HCT116 (cell line): Measurements from ENCODE around the gene GFOD1. TPM values are rescaled to one million over a fixed set of nuclear protein-coding genes. Genes with fewer than 3 reads are reported as not detected.

Experiments used
- ATAC-seq: fragments of 200-7000 bp; cut with Tn5 transposase; 2 replicates; pipeline ENCODE4 v1.9.1; 2020; ENCODE audit warnings: mild to moderate bottlenecking, moderate library complexity
- BruUV-seq: library from RNA; stranded (reverse); fragments of 400-500 nt; replicated peaks from 2 replicates; lab custom pipeline; 2021; lab: Mats Ljungman, UMichigan
- CTCF ChIA-PET: fragments of 300-600 bp; sonication (Branson Sonifier 250); formaldehyde crosslinking; loops from one replicate; lab custom pipeline; 2021; ENCODE audit warnings: antibody characterized with exemption; lab: Charles Lee
- POLR2A ChIA-PET: fragments of 300-600, 350-600 bp; sonication (Branson Sonifier 250); formaldehyde crosslinking; loops from one replicate; lab custom pipeline; 2021; ENCODE audit warnings: antibody characterized with exemption; lab: Charles Lee
- RAD21 ChIA-PET, 2 experiments: fragments of 300-600 bp; sonication (Branson Sonifier 250); formaldehyde crosslinking; loops; one replicate each; lab custom pipeline; 2023; ENCODE audit warnings: low total read pairs in 2 of 2; ENCODE audit not compliant: uncharacterized antibody in 2 of 2, unreplicated experiment in 2 of 2, low non-redundant PET in 1 of 2; lab: Charles Lee
- DNase-seq: peaks from one replicate; pipeline ENCODE4 v3.0.0-alpha.2; 2010; ENCODE audit warnings: low read depth, low spot score
- H2AFZ ChIP-seq: fragments of 200-600 bp; shearing (Covaris generic), sonication (generic); 2 replicates; pipeline ENCODE4 v1.6.1; 2017; ENCODE audit warnings: low read depth, mixed run types, mixed read lengths, antibody characterized with exemption, low read length; ENCODE audit not compliant: poor library complexity, severe bottlenecking
- H3K27ac ChIP-seq: 2 replicates; pipeline ENCODE4 v1.5.1; 2012; ENCODE audit warnings: low read depth, low read length
- H3K27me3 ChIP-seq: fragments of 200-600 bp; sonication (generic); 2 replicates; pipeline ENCODE4 v1.6.1; 2016; ENCODE audit warnings: mixed run types, low read length, mixed read lengths; ENCODE audit not compliant: insufficient read depth
- H3K36me3 ChIP-seq, 2 experiments: fragments of 200-500 bp in 1 of 2; fragments of 200-600 bp in 1 of 2; sonication (Bioruptor generic) in 1 of 2; sonication (generic) in 1 of 2; 2 replicates each; pipeline versions ENCODE4 v1.5.1 to v1.6.1; 2014 to 2016; ENCODE audit warnings: low read length in 2 of 2, inconsistent platforms in 1 of 2, mixed read lengths in 1 of 2, mixed run types in 1 of 2; ENCODE audit not compliant: insufficient read depth in 2 of 2, control insufficient read depth in 1 of 2
- H3K4me1 ChIP-seq, 2 experiments: fragments of 200-600 bp in 1 of 2; sonication (generic) in 1 of 2; 2 replicates each; pipeline versions ENCODE4 v1.5.1 to v1.6.1; 2012 to 2017; ENCODE audit warnings: low read length in 2 of 2, inconsistent platforms in 1 of 2, mild to moderate bottlenecking in 1 of 2, mixed read lengths in 1 of 2, mixed run types in 1 of 2, moderate library complexity in 1 of 2; ENCODE audit not compliant: insufficient read depth in 2 of 2, control insufficient read depth in 1 of 2
- H3K4me2 ChIP-seq: fragments of 200-600 bp; sonication (generic); 2 replicates; pipeline ENCODE4 v1.6.1; 2017; ENCODE audit warnings: mixed run types, low read length, mixed read lengths
- H3K4me3 ChIP-seq, 2 experiments: fragments of 200-600 bp in 1 of 2; sonication (generic) in 1 of 2; replicated peaks in 1 of 2; 2 replicates each; pipeline ENCODE4 v1.5.1; 2011 to 2016; ENCODE audit warnings: low read length in 2 of 2, control low read depth in 1 of 2, low read depth in 1 of 2, mild to moderate bottlenecking in 1 of 2, mixed read lengths in 1 of 2, mixed run types in 1 of 2
- H3K79me2 ChIP-seq: fragments of 200-600 bp; sonication (generic); 2 replicates; pipeline ENCODE4 v1.6.1; 2017; ENCODE audit warnings: mild to moderate bottlenecking, mixed run types, low read length, moderate library complexity, mixed read lengths; ENCODE audit not compliant: insufficient read depth
- H3K9ac ChIP-seq: fragments of 200-600 bp; sonication (generic); 2 replicates; pipeline ENCODE4 v1.6.1; 2016; ENCODE audit warnings: low read length, mixed read lengths
- H3K9me2 ChIP-seq: fragments of 200-600 bp; sonication (generic), shearing (Covaris generic); 2 replicates; pipeline ENCODE4 v1.6.1; 2017; ENCODE audit warnings: mixed run types, mild to moderate bottlenecking, moderate library complexity; ENCODE audit not compliant: insufficient read depth
- H3K9me3 ChIP-seq, 2 experiments: fragments of 200-500 bp in 1 of 2; fragments of 200-600 bp in 1 of 2; sonication (Bioruptor generic) in 1 of 2; sonication (generic) in 1 of 2; 2 replicates each; pipeline ENCODE4 v1.6.1; 2014 to 2017; ENCODE audit warnings: low read length in 2 of 2, mixed read lengths in 2 of 2, inconsistent platforms in 1 of 2, low read depth in 1 of 2, mild to moderate bottlenecking in 1 of 2, mixed run types in 1 of 2, moderate library complexity in 1 of 2; ENCODE audit not compliant: control insufficient read depth in 1 of 2, insufficient read depth in 1 of 2
- H4K20me1 ChIP-seq: fragments of 200-600 bp; sonication (generic), shearing (Covaris generic); 2 replicates; pipeline ENCODE4 v1.6.1; 2017; ENCODE audit warnings: mixed run types, mild to moderate bottlenecking, moderate library complexity; ENCODE audit not compliant: insufficient read depth
- CBX3 ChIP-seq: IDR thresholded peaks from 2 replicates; pipeline ENCODE4 v1.6.1; 2012; ENCODE audit warnings: low read depth
- CEBPB ChIP-seq: IDR thresholded peaks from 2 replicates; pipeline ENCODE4 v1.6.1; 2012; ENCODE audit warnings: low read depth
- CTCF ChIP-seq, 3 experiments: fragments of 200-600 bp in 1 of 3; sonication (generic) in 1 of 3; IDR thresholded peaks in 2 of 3; conservative IDR thresholded peaks in 1 of 3; 2 replicates each; pipeline ENCODE4 v1.5.1; 2012 to 2017; ENCODE audit warnings: low read depth in 2 of 3, low read length in 2 of 3, antibody characterized with exemption in 1 of 3, borderline replicate concordance in 1 of 3, control low read depth in 1 of 3, mild to moderate bottlenecking in 1 of 3, mixed read lengths in 1 of 3, mixed run types in 1 of 3, moderate library complexity in 1 of 3; ENCODE audit not compliant: insufficient read depth in 1 of 3
- EGR1 ChIP-seq: IDR thresholded peaks from 2 replicates; pipeline ENCODE4 v1.6.1; 2012; ENCODE audit warnings: low read depth
- JUND ChIP-seq: IDR thresholded peaks from 2 replicates; pipeline ENCODE4 v1.6.1; 2012
- MAX ChIP-seq: IDR thresholded peaks from 2 replicates; pipeline ENCODE4 v1.6.1; 2012
- POLR2A ChIP-seq: IDR thresholded peaks from 2 replicates; pipeline ENCODE4 v1.7.0; 2011; ENCODE audit warnings: borderline replicate concordance; ENCODE audit not compliant: insufficient read depth, insufficient read length; ENCODE audit errors: extremely low read depth
- TCF7L2 ChIP-seq: IDR thresholded peaks from 2 replicates; pipeline ENCODE4 v1.7.0; 2011; ENCODE audit warnings: borderline replicate concordance, inconsistent platforms; ENCODE audit not compliant: insufficient read depth, insufficient read length; ENCODE audit errors: extremely low read depth
- YY1 ChIP-seq: IDR thresholded peaks from 2 replicates; pipeline ENCODE4 v1.6.1; 2011; ENCODE audit warnings: low read length, low read depth, moderate library complexity, mild to moderate bottlenecking; ENCODE audit not compliant: insufficient replicate concordance; ENCODE audit errors: extremely low read depth
- ZBTB33 ChIP-seq: IDR thresholded peaks from 2 replicates; pipeline ENCODE4 v1.6.1; 2011; ENCODE audit warnings: mild to moderate bottlenecking, low read length, moderate library complexity; ENCODE audit not compliant: insufficient replicate concordance; ENCODE audit errors: extremely low read depth
- ZNF274 ChIP-seq: fragments of 200-500 bp; sonication (Bioruptor generic); IDR thresholded peaks from 2 replicates; pipeline ENCODE4 v1.6.1; 2014; ENCODE audit warnings: mild to moderate bottlenecking, low read depth, low read length, inconsistent platforms
- intact Hi-C: fragments of 100-400 bp; cut with micrococcal nuclease; formaldehyde crosslinking; loops from 2 replicates; pipeline ENCODE4 v1.10.0; 2022
- total RNA-seq: library from RNA; stranded (reverse); gene quantifications from one replicate; pipeline ENCODE4 v1.2.1, GENCODE V29; 2021; ENCODE audit not compliant: unreplicated experiment

GFOD1 gene
- total RNA-seq, 1 experiment from 2014 or later = 3.8 TPM

GRCh38 chr6:13495112-13495776 lies 7.8 kb upstream of the GFOD1 start:
- Histone ChIP-seq H3K4me3 (no peak overlapping the region), H4K20me1 (no peaks in the 10 kb centered on the region), H3K9ac (no peak overlapping the region), H3K4me1 (peaks cover 3 to 5% of the 10 kb centered on the region in 2 experiments; a peak in 3 of 4 replicates), H3K79me2 (no peaks in the 10 kb centered on the region), H3K9me2 (no peaks in the 10 kb centered on the region), H2AFZ (no peak overlapping the region), H3K36me3 (no peaks in the 10 kb centered on the region), H3K9me3 (no peaks in the 10 kb centered on the region), H3K4me2 (no peak overlapping the region), H3K27ac (no peak overlapping the region), H3K27me3 (no peaks in the 10 kb centered on the region)
- no TSS peak for BruUV-seq
- intact Hi-C loops = no loop called here
- ATAC-seq (no peak), DNase-seq (no peak)
- POLR2A ChIA-PET = no interaction called here
- TF ChIP-seq JUND (no peak), POLR2A (no peak), YY1 (no peak), ZBTB33 (no peak), CBX3 (no peak), CEBPB (no peak), CTCF (IDR thresholded peaks at IDR 0.05 in 2 of 3, conservative IDR thresholded peaks at IDR 0.05 in 1 of 3; ENCODE audit: borderline replicate concordance in 1 of 3, insufficient read depth in 1 of 3, low read depth in 2 of 3, low read length in 2 of 3) (no peak), MAX (no peak), TCF7L2 (no peak), EGR1 (no peak), ZNF274 (no peak)
- CTCF ChIA-PET = no interaction called here
- RAD21 ChIA-PET = no interaction called here
